ENCODE data around the gene TOMM5. TPM values are rescaled to one million over a fixed set of nuclear protein-coding genes. Genes with fewer than 3 reads are reported as not detected.
A peak's percentile ranks its signal among the peaks of the same experiment; 100 is the strongest.

The TOMM5 gene
- polyA plus RNA-seq (2012; ENCODE audit: insufficient read depth, insufficient read length) = 266 TPM

DNA sequence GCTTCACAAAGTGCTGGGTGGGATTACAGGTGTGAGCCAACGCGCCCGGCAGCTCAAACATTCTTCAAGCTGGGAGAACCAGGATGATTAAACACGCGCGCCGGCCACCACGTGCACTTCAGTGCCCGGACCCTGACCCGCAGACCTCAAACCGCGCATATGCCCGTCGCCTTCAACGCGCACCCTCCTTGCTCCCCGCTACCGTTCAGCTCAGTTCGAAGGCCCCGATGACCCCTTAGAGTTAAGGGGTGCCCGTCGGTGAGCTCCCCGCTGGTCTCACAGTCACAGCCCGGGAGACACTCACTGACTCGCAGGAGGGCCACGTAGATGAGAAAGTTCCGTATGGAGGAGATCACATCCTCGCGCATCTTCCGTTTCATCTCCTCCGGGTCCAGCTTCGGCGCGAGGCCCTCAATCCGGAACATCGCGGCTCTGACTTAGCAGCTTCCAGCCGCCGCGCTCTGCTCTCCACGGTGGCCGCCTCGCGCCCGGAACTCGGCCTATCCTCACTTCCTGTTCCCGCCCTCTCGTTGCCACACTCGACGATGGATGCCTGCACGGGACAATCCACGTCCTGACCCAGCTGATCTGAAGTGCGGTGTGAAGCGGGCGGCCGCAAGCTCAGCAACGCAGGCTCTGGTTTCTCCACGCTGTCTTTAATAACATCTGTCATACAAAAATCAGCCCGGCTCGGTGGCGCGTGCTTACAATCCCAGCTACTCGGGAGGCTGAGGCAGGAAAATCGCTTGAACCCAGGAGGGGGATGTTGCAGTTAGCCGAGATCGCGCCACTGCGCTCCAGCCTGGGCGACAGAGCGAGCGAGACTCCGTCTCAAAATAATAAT, at the start of gene TOMM5:
Gene TOMM5 (minus strand): TSS at position 490 of the 844 bp plus-strand sequence. CDS start 65 bp downstream, at position 425.
- peak; percentile 90 for DNase-seq (ENCODE audit: low read depth, low spot score)
- peak within 1 kb of the TSS; percentile 99 for H3K4me3 ChIP-seq (ENCODE audit: low read length)

DNA sequence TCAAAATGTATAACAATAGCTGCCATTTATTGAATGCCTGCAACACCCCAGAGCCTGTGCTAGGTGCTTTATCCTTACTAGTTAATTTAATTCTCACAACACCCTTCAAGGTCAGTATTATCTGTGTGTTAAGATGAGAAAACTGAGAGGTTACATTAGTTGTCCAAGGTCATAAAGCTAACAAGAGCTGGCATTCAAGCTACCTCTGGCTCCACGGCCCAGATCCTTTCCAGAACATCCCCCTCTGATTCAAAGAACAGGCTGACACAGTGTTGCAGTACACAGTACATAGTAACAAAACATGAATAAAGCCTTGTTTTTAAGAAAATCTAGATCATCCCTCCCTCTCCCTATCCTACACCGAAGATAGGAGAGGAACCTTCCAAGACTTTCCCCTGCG, 48.9 kb upstream of the TOMM5 start:
- no peak overlapping the region for H3K4me3 ChIP-seq (ENCODE audit: low read length)
- no peak for DNase-seq (ENCODE audit: low read depth, low spot score)

DNA sequence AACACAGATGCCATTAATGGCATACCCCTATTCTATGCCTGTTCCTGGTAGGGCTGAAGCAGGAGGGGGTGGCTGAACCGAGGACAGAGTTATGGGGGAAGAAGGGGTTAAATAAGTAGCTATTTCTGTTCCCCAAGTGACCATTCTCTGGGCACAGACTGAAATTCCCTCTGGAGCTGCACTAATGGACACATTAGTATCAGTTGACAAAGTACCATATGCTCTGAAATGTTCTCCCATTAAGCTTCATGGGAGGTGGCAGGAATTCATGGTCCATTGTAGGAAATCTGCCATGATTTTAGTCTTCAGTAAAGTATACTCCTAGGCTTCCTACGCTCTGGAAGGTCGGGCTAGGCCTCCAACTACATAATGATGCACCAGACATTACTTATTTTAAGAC, 47.8 kb upstream of the TOMM5 start:
- no peak for DNase-seq (ENCODE audit: low read depth, low spot score)
- H3K4me3 ChIP-seq (ENCODE audit: low read length) = no peak overlapping the region

DNA sequence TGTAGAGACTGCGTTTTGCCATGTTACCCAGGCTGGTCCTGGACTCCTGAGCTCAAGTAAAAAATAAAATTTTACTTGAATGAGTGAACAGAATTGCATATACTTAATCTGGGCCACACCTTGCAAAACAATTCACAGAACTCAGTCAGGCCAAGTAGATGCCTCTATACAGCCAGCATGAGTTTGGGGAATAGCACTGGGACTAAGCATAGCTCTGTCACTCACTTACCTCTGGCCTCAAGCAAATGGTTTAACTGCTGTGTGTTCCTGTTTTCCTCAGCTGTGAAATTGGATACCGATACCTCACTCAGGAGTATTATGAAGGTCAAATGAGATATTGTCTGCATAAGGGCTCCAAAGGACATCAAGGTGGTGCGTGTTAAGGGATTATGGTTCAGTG, 47.4 kb upstream of the TOMM5 start:
- no peak for DNase-seq (ENCODE audit: low read depth, low spot score)
- H3K4me3 ChIP-seq (ENCODE audit: low read length) = no peak overlapping the region

DNA sequence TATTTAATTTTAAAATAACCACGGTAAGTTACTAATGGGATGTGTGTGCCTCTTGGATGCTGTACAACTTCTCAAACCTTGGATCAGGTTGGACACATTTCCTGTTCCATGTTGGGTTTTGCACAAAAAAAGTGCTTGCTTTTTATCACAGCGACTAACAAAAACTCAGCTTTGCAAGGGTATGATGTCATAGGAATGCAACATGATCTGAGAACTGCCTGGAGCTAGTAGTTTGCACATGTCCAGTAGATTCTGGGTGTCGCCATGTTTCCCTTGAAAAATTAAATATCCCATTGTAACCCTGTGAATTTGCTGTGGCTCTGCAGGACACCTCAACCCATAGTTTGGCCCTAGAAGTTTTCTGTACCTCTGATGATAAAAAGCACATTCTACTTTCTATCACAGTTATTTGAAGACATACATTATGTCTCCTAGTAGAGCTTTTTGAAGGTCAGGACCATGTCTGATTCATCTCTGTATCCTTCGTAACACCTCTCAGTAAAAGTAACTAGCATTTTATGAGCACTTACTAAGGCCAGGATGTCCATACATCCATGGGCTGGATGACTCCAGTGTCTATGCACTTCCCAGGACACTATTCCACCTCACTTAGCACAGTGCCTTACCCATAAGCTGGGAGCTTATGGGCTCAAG, 46.8 kb upstream of the TOMM5 start:
- no peak for DNase-seq (ENCODE audit: low read depth, low spot score)
- no peak overlapping the region for H3K4me3 ChIP-seq (ENCODE audit: low read length)

DNA sequence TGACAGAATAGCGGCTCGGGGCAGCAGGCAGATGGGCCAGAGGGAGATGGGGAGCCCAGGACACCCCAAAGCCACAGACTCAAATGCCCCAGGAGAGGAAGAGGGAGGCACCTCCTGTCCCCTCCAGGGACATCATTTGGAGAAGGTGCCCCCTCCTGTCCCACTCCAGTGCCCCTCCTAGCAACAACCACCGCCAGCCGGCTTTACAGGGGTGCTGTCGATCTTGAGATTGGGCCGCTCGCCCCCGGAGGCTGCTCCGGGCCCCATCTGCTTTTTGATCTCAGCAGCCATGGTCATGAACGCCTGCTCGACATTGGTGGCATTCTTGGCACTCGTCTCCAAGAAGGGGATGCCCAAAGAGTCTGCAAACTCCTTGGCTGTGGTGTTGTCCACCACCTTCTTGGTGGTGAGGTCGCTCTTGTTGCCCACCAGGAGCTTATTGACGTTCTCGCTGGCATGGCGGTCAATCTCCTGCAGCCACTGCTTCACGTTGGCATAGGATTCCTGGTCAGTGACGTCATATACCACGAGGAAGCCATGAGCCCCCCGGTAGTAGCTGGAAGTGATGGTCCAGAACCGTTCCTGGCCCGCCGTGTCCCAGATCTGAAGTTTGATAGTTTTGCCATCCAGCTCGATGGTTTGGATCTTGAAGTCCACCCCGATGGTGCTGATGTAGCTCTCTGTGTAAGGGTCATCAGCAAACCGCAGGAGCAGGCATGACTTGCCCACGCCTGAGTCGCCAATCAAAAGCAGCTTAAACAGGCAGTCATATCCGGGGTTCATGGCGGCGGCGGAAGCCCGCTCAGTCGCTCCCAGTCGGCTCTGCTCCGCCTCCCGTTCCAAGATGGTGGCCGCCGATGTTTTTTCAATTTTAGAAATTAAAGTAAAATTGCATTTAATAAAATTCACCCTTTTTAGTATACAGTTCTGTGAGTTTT, 44.4 kb upstream of the TOMM5 start:
- H3K4me3 ChIP-seq (ENCODE audit: low read length) = no peak overlapping the region
- no peak for DNase-seq (ENCODE audit: low read depth, low spot score)

DNA sequence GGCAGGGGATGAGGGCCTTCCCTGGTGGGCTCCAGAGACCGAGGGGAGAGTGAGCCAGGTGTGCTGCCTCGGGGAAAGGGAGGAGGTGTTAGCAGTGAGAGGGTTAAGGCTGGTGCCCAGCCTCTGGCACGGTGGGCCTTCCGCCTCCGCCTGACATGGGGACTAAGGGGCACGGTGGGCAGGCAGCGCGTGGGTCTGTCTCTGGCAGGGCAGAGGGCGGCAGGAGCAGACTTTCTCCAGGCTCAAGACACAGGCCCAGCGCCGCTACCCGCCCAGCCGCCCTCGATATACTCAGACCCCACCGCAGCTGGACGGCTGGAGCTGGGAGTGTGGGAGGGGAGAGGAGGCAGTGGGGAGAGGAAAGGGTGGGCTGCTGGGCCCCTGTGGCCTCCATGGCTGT, 43.4 kb upstream of the TOMM5 start:
- H3K4me3 ChIP-seq (ENCODE audit: low read length) = no peak overlapping the region
- no peak for DNase-seq (ENCODE audit: low read depth, low spot score)

DNA sequence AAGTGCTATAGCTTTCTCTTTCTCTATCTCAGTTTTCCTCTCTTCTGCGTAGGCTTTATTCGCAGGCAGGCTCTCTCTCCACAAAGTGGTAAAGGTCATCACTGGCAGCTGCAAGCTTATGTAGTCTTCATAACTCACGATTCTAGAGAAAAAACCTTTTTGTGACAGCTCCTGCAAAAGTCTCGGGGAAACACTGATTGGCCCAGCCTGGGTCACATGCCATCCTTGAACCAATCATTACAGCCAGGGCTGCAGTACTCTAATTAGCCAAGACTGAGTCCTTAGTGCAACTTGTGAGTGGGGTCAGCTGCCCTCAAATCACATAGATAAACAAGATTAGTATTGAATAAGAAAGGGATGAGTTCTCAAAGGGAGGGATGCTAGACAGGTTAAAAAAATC, 40.1 kb upstream of the TOMM5 start:
- H3K4me3 ChIP-seq (ENCODE audit: low read length) = no peak overlapping the region
- no peak for DNase-seq (ENCODE audit: low read depth, low spot score)

DNA sequence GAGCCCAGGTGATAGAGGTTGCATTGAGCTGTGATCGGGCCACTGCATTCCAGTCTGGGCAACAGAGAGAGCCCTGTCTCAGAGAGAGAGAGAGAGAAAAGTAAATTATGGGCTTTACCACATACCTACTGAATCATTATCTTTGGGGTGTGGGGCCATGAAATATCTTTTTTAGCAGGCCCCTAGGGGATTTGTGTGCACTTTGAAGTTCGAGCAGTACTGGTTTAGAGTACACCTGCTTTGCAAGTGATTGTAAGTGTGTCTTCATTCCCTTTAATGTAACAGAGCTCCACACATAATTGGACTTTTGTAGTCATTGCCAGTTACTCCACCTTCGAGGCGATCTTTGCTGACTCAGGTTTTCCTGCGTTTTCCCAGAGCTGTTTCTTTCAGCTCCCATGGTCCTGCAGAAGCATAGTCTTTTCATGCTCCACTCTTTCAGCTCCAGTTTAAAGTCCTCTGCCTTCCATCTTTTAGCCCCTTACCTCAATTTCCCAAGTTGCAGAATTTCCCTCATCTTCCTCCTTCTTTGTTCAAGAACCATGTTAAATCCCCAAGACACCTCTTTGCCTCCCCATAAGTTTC, 34.4 kb upstream of the TOMM5 start:
- DNase-seq (ENCODE audit: low read depth, low spot score) = peak; percentile 67
- no peak overlapping the region for H3K4me3 ChIP-seq (ENCODE audit: low read length)

DNA sequence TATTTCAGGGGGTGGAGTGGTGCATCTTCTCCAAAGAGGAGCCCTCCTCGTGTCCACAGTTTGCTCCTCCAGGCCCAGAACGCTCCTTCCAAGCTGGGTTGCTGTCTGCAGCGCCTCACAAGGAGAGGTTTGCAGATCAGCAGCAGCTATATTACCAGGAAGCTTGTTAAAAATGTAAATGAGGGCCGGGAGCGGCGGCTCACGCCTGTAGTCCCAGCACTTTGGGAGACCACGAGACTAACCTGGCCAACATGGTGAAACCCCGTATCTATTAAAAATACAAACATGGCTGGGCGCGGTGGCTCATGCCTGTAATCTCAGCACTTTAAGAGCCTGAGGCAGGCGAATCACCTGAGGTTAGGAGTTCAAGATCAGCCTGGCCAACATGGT, 33.4 kb upstream of the TOMM5 start:
- DNase-seq (ENCODE audit: low read depth, low spot score) = no peak
- H3K4me3 ChIP-seq (ENCODE audit: low read length) = no peak overlapping the region

DNA sequence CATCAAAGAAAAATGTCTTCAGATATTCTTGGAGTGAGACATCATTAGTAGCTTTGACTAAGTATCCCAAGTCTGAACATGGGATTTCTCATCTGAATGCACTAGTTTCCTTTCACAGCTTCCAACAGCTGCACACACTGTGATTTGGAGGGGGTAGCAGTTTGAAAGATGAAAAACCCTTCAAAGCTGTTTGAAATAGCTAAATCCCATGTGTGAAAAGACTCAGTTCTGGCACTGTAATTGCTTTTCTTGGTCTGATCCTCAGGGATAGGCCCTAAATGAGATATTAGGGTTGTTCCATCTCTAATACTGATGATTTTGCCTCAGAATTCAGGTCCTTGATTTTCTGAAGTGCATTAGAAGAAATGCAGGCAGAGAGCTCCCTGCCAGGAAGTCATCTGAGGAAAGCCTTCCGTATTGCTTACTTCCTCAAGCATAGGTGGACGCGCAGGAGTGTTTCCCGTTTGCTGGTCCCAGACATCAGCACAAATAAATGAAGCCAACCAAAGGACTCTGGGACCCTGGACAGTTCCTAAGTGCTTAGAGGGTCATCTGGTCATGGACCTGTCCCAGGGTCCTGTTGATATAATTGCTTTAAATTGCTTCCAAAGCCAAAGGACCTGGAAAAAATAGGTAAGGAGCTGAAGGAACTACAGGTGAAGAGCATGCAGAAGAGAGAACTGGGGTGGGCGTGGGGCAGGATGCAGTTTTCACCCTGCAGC, 32.8 kb upstream of the TOMM5 start:
- DNase-seq (ENCODE audit: low read depth, low spot score) = no peak
- H3K4me3 ChIP-seq (ENCODE audit: low read length) = no peak overlapping the region

DNA sequence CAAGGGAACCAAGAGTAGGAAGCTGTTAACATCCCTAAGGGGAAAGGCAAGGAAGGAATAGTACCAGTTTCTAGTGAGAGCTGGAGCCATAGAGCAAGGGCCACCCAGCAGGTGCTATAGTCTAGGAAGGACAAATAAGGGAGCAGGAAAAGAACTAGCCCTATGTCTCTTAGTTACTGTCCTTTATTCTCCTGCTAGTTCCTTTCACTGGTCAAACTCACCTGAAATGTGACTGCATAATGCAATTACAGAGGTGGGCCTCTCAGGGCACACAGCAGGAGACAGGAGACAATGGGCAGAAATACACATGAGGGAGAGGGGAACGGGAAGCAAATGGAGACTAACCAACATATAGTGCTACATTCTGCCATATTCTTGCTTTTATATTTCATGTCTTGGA, 31.7 kb upstream of the TOMM5 start:
- H3K4me3 ChIP-seq (ENCODE audit: low read length) = no peak overlapping the region
- no peak for DNase-seq (ENCODE audit: low read depth, low spot score)

DNA sequence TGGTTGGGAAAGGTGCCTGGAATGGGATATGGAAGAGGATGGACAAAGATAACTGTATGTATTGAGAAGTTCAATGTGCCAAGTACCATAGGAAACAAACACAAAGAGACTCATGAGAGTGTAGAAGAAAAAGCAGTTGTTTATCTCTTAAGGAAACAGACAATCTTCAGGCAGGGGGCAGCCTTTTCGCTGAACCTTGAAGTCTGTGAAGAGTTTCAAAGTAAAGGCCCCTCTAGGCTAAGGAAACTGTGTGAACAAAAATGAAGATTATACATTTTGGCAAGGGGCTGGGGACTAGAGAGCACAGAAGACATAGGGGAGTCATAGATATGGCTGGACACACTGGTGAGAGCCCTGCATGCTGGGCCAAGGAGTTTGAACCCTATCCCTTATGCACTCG, 30.9 kb upstream of the TOMM5 start:
- no peak overlapping the region for H3K4me3 ChIP-seq (ENCODE audit: low read length)
- no peak for DNase-seq (ENCODE audit: low read depth, low spot score)

DNA sequence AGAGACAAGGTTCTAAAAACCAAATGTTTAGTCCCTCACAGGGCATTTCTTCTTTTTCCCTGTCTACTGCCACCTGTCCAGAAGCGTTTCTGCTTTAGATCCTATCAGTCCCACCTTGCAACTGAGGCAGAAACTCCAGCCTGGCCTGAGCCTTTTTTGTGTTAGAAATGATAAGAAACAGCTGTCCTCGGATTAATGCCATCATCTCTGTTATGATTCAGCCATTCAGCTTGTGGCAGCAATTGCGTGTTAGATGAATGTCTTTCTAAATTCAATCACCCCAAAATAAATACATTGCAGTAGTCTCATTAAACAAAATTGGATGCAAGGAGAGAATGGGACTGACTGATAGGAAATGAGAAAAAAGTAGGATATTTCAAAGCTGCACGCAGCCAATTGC, 30.1 kb upstream of the TOMM5 start:
- DNase-seq (ENCODE audit: low read depth, low spot score) = no peak
- no peak overlapping the region for H3K4me3 ChIP-seq (ENCODE audit: low read length)

DNA sequence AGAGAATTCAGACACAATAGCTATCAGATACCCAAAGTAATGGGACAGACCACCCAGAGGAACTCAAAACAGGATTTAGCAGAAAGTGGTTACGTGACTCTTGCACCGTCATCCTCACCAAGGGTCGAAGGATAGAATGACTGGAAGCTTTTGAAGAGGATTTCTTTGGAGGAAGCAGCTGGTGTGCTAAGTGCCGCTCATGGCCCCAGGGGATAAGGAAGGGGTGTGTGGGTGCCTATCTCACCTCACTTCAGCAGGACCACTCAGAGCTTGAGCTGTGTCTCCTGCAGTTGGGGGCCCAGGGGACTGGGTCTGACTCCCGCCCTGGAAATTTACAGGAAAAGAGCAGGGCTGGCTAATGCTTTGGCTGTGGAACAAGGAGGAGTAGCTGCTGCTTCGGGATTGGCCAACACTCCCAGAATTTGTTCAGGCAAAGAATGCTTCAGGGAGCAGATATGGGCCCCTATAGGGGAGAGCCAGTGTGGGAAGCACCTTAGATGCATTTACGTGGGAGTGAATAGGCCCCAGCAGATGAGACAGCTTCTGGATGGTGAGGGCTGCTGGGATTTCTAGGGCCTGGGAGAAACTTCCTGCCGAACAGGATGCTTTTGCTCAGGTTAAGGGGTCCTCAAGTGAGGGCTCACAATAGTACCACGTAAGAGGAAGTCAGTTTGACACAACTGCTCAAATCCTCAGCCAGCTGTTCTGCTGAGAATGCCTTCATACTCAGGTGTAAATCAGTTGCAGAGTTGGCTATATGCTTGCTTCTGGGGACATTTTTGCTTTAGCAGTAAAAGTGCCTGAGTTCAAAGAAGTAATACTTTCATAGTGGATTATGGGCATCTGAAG, 29.1 kb upstream of the TOMM5 start:
- DNase-seq (ENCODE audit: low read depth, low spot score) = peak; percentile 20
- no peak overlapping the region for H3K4me3 ChIP-seq (ENCODE audit: low read length)

DNA sequence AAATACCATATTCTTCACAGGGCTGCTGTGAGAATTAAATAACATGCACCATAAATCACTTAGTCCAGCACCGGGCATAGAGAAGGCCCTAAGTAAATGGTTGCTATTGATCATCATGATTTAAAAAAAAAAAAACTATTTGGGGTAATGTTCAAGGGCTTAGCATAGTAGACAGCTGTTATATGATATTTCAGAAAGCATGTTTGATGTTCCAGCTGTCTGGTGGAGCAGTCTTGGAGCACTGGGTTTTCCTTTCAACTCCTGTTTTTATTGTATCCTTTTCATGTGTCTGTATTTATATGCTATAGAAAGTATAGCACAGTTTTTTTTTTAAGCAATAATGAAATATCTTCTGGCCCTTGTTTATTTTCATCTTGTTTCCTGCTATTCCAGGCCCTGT, 28.0 kb upstream of the TOMM5 start:
- H3K4me3 ChIP-seq (ENCODE audit: low read length) = no peak overlapping the region

DNA sequence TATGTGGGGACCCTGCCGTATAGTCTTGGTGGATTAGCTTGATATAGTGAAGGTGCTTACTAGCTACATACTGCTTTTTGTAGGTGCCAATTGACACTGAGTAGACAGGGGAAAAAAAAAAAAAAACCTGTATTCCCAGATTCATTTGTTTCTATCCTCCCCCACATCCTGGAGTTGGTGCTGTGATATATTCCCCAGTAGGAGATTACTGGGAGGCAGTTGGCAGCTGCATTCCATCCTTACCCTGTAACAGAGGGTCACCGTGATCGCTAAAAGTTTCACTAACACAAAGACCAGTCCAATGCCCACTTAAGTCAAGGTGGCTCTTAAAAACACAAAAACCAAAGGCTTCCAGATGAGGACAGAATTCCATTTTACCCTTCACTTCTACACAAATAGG, 27.4 kb upstream of the TOMM5 start:
- no peak for DNase-seq (ENCODE audit: low read depth, low spot score)
- H3K4me3 ChIP-seq (ENCODE audit: low read length) = no peak overlapping the region

More for the DNA sequence above, 28.0 kb upstream of the TOMM5 start:
- no peak for DNase-seq (ENCODE audit: low read depth, low spot score)

DNA sequence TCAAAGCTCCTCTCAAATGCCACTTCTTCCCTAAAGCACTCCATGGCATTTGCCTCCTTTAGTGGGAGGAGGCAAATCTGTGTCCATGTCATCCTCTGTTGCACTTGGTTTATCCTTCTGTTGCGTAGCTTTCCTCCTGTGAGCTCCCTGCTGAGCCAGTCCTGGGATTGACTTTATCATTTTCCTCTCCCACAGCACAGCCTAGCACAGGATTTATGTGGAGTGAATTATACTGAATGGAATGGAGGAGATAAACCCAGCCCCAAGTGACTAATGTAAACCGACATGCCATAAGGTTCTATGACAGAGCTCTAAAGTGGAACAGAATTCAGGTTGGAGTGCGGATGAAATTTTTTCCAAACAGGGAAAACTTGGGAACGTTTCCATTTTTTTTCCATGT, 26.4 kb upstream of the TOMM5 start:
- no peak for DNase-seq (ENCODE audit: low read depth, low spot score)
- H3K4me3 ChIP-seq (ENCODE audit: low read length) = no peak overlapping the region

Measured in Jurkat, Clone E6-1 (cell line).